MG63 (cell line): ENCODE measurements around the gene LRRFIP1. TPM values are rescaled to one million over a fixed set of nuclear protein-coding genes. Genes with fewer than 3 reads are reported as not detected.
"Not testable (repeated sequence)": the region's sequence is repeated elsewhere in the genome, so short reads cannot be mapped to it uniquely, and the experiment has no call there.

ENCODE experiments used
- DNase-seq: peaks from one replicate; pipeline ENCODE4 v3.0.0-alpha.2; 2020
- H3K27me3 ChIP-seq: fragments of 250-450 bp; sonication (Bioruptor Pico); 2 replicates; pipeline ENCODE4 v1.5.1; 2020; ENCODE audit warnings: mild to moderate bottlenecking, moderate library complexity
- H3K36me3 ChIP-seq: fragments of 250-450 bp; sonication (Bioruptor Pico); 2 replicates; pipeline ENCODE4 v1.5.1; 2020; ENCODE audit warnings: mild to moderate bottlenecking, moderate library complexity
- H3K4me3 ChIP-seq: fragments of 250-450 bp; sonication (Bioruptor Pico); 2 replicates; pipeline ENCODE4 v1.5.1; 2020; ENCODE audit warnings: mild to moderate bottlenecking, moderate library complexity
- H3K9me3 ChIP-seq: fragments of 250-450 bp; sonication (Bioruptor Pico); 2 replicates; pipeline ENCODE4 v1.5.1; 2020; ENCODE audit warnings: mild to moderate bottlenecking, moderate library complexity
- total RNA-seq: library from RNA; depleted of rRNA; stranded (reverse); fragments of >200 nt; shearing (Covaris generic); gene quantifications from 2 replicates; pipeline ENCODE4 v1.2.3, GENCODE V29; 2014; ENCODE audit warnings: low replicate concordance

The LRRFIP1 gene
- total RNA-seq, 1 experiment from 2014 or later = 33.5 TPM

DNA sequence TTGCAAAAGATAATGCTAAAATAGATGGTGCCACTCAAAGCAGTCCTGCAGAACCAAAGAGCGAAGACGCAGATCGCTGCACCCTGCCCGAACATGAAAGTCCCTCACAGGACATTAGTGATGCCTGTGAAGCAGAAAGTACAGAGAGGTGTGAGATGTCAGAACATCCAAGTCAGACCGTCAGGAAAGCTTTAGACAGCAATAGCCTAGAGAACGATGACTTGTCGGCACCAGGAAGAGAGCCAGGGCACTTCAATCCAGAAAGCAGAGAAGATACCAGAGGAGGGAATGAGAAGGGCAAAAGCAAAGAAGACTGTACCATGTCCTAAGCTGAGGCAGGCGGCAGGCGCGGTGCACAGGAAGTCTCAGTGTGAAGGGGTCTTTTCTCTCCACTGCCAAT lies 136.4 kb downstream of the LRRFIP1 start:
- Histone ChIP-seq H3K9me3 (no peaks in the 10 kb centered on the region), H3K27me3 (no peaks in the 10 kb centered on the region), H3K36me3 (peaks cover 40% of the 10 kb centered on the region), H3K4me3 (no peak overlapping the region)
- no peak for DNase-seq

DNA sequence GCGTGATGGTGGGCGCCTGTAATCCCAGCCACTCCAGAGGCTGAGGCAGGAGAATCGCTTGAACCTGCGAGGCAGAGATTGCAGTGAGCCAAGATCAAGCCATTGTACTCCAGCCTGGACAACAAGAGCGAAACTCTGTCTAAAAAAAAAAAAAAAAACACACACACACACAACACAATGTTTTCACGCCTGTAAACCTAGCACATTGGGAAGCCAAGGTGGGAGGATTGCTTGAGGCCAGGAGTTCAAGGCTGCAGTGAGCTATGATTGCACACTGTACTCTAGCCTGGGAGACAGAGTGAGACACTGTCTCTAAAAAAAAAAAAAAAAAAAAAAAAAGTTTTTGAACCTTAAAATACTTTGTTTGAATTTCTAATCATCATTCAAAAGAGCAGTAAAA lies 137.7 kb downstream of the LRRFIP1 start:
- not testable (repeated sequence) for DNase-seq, H3K27me3 ChIP-seq

DNA sequence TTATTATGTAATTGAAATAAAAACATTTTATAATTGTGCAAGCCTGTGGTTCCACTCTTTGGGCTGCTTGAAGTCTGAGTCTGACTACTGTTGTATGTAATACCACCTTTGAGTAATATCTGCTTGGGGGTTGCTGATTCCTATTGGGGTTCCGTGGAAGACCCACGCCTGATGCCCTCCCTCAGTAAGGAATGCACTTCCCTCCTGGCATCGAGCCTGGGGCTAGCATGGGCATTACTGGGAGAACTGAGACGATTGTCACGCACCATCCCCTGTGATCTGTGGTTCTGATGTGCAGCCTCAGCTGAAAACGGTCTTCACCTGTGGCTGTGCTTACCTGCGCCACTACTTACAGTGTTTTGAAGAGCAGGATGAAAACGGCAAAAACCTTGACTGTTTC lies 138.5 kb downstream of the LRRFIP1 start:
- no peak for DNase-seq
- Histone ChIP-seq H3K27me3 (no peaks in the 10 kb centered on the region), H3K9me3 (no peaks in the 10 kb centered on the region), H3K36me3 (peaks cover 31% of the 10 kb centered on the region), H3K4me3 (no peak overlapping the region)

More for the DNA sequence above, 137.7 kb downstream of the LRRFIP1 start:
- H3K36me3 ChIP-seq = peaks cover 36% of the 10 kb centered on the region
- not testable (repeated sequence) for H3K4me3 ChIP-seq, H3K9me3 ChIP-seq

GRCh38 chr2:237766340-237766739 lies 139.0 kb downstream of the LRRFIP1 start:
- Histone ChIP-seq H3K9me3 (no peaks in the 10 kb centered on the region), H3K27me3 (no peaks in the 10 kb centered on the region), H3K4me3 (no peak overlapping the region), H3K36me3 (peaks cover 30% of the 10 kb centered on the region)
- DNase-seq = no peak

DNA sequence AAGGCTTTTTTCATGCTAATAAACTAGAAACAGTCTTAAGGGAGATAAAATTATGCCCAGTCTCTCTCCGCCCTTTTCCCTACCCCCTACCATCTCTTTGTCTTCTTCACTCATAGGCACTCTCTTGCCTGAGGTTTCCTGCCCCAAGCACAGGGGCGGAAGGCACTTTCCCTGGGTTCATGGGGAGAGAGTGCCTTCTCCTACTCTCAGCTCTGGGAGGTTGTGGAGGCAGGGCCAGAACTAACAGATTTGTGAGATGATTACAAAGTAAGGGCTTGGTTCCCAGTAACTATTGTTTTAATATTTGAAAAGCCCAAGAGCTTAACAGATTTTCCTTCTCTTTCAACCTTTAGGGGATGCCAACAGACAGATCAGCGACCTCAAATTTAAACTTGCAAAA lies 145.1 kb downstream of the LRRFIP1 start:
- Histone ChIP-seq H3K36me3 (peaks cover 52% of the 10 kb centered on the region), H3K9me3 (no peaks in the 10 kb centered on the region; the same call in 1 of the 2 replicates), H3K4me3 (no peak overlapping the region), H3K27me3 (no peaks in the 10 kb centered on the region)
- DNase-seq = no peak

DNA sequence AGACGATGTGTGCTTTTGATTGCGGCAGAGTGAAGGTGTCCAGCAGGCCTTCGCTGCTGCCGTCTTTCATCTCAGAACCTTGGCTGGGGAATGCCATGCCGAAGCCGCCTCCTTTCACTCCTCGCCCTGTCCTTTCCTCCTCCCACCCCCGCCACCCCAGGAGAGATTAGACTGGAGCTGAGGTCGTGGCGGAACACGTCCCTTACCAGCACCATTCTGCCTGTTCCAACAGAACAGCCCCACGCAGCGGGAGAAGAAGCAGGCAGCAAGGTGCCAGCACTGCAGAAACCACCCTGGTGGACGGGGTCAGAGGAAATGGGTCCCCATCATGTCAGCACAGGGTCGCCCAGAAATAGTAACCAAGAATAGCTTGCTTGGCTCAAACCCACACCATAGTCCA lies 146.4 kb downstream of the LRRFIP1 start:
- Histone ChIP-seq H3K9me3 (no peaks in the 10 kb centered on the region; the same call in 1 of the 2 replicates), H3K36me3 (peaks cover 61% of the 10 kb centered on the region), H3K4me3 (no peak overlapping the region), H3K27me3 (no peaks in the 10 kb centered on the region)
- DNase-seq = no peak

- Histone ChIP-seq H3K36me3 (peaks cover 64% of the 10 kb centered on the region), H3K27me3 (no peaks in the 10 kb centered on the region), H3K4me3 (no peak overlapping the region), H3K9me3 (no peaks in the 10 kb centered on the region; the same call in 1 of the 2 replicates)
- DNase-seq = peak; percentile 23
These were observed 147.6 kb downstream of the LRRFIP1 start for GRCh38 chr2:237774811-237775553.

- H3K4me3 ChIP-seq = no peak overlapping the region
- peaks cover 60% of the 10 kb centered on the region for H3K36me3 ChIP-seq
- H3K9me3 ChIP-seq = peaks cover 2% of the 10 kb centered on the region; the same call in 1 of the 2 replicates
- H3K27me3 ChIP-seq = no peaks in the 10 kb centered on the region
- no peak for DNase-seq
These were observed 152.1 kb downstream of the LRRFIP1 start for GRCh38 chr2:237779521-237779920.

GRCh38 chr2:237782181-237782580 lies 154.8 kb downstream of the LRRFIP1 start:
- Histone ChIP-seq H3K27me3 (no peaks in the 10 kb centered on the region), H3K9me3 (peaks cover 11% of the 10 kb centered on the region), H3K4me3 (no peak overlapping the region), H3K36me3 (peaks cover 44% of the 10 kb centered on the region)
- DNase-seq = no peak

- Histone ChIP-seq H3K9me3 (peaks cover 14% of the 10 kb centered on the region), H3K36me3 (peaks cover 31% of the 10 kb centered on the region)
- not testable (repeated sequence) for H3K27me3 ChIP-seq, H3K4me3 ChIP-seq, DNase-seq
These were observed 156.3 kb downstream of the LRRFIP1 start for GRCh38 chr2:237783678-237784077.

DNA sequence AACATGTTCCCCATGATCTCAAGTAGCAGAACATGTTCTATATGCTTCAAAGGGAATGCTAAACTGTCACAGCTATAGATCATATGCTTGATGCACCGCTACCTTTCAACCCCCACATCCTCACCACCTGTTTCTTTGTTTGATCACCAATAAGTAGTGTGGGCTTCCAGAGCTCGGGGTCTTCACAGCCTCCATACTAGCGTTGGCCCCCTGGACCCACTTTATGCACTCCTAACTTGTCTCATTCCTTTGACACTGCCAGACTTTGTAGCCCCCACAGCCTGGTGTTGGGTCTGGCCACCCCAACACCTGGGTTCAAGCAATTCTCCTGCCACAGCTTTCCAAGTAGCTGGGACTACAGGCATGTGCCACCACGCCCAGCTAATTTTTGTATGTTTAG lies 159.5 kb downstream of the LRRFIP1 start:
- no peak overlapping the region for H3K4me3 ChIP-seq
- DNase-seq = no peak
- no peaks in the 10 kb centered on the region for H3K27me3 ChIP-seq
- H3K9me3 ChIP-seq = peaks cover 14% of the 10 kb centered on the region
- peaks cover 6% of the 10 kb centered on the region; the same call in 1 of the 2 replicates for H3K36me3 ChIP-seq

DNA sequence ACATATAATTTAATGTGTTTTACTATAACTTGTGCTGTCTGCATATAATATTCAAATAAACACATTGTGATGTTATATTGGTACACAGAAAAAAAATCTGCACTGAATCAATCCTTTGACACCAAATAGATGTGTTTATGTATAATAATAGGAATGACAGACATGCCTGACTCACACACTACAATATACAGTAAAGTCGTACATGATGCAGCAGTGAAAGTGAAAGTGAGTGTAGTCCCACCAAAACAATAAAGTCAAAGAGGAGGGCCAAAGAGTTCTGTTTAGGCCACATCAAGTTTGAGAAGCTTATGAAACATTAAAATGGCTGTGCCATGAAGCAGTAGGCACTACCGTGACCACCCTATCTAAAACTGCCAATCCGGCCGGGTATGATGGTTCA lies 163.0 kb downstream of the LRRFIP1 start:
- H3K9me3 ChIP-seq = peaks cover 12% of the 10 kb centered on the region
- no peak overlapping the region for H3K4me3 ChIP-seq
- no peak for DNase-seq
- peaks cover 5% of the 10 kb centered on the region; the same call in 1 of the 2 replicates for H3K36me3 ChIP-seq
- no peaks in the 10 kb centered on the region for H3K27me3 ChIP-seq

DNA sequence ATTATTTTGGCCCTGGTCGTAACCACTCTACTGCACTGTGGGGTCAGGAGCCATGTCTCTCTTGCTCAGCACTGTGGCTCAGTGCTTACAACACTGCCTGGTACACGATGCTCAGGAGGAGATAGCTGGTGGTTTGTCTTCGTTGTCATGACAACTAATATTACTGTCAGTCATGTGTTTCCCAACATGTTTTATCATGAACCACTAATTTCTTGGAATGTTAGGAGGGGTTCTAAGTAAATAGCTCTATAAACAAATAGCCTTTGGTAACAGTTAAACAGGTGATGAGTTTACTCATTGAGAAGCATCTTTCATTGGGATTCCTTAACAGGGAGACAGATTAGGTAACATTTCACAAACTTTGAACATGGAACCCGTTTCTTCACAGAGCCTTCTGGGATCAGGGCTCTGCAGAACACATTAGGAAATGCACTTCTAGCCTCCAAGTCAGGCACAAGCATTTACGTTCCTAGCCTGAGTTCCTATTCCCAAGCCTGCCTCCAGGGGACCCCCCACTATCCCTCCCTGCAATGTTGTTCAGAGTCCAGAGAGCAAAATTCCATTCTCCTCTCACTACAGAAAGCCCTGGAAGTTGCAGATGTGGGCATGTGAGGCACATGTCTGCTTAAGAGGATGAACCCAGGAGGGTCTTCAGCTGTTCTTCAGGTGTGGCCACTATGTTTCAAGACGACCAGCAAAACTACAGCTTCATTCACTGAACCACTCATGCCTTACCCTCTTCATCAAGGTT lies 164.8 kb downstream of the LRRFIP1 start:
- no peak overlapping the region for H3K4me3 ChIP-seq
- no peaks in the 10 kb centered on the region for H3K27me3 ChIP-seq
- DNase-seq = no peak
- H3K9me3 ChIP-seq = peaks cover 3% of the 10 kb centered on the region
- no peaks in the 10 kb centered on the region; the same call in 1 of the 2 replicates for H3K36me3 ChIP-seq

- Histone ChIP-seq H3K27me3 (no peaks in the 10 kb centered on the region), H3K4me3 (no peak overlapping the region), H3K36me3 (no peaks in the 10 kb centered on the region), H3K9me3 (no peaks in the 10 kb centered on the region)
- no peak for DNase-seq
These were observed 169.9 kb downstream of the LRRFIP1 start for GRCh38 chr2:237797253-237797652.

DNA sequence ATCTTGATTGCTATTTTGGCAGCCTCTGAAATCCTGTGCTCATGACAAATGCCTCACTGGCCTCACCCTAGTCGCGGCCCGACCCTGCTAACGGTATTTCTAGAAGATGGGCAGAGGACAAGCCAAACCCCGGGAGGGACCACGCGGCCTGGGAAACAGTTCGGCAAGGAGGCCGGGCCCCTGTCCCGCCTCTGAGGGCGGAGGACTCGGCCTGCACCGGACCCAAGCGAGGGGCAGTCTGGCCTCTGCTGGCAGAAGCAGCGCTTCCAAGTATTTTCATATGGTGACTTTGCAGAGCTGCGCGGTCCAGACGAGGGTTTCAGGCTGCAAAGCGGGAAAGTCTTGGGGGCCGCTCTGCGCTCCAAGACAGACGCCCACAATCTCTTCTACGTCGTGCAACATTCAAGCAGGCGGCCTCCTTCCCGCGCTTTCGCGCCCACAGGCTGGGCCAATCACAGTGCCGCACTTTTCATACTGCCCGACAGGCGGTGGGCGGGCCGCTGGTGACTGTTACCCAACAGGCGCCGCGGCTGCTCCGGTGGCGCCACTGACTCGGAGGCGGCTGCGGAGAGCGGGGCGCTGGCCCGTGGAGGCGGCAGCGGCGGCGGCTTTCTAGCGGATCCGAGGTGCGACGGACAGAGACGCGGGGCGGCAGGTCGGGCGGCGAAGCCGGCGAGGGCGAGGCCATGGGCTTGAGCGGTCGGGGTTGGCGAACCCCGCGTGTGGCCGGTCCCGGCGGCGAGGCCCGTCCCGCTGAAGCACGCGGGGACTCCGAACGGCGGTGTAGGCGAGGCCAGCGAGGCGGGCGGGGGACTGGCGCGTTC lies 171.1 kb downstream of the LRRFIP1 start, which contains the start of gene RBM44:
Gene RBM44, plus strand, starts transcription at position 544 of the 824 bp plus-strand sequence. CDS start 14,831 bp downstream, outside the sequence.
- Histone ChIP-seq H3K4me3 (no peak within 1 kb of the TSS), H3K36me3 (no peaks in the 10 kb centered on the region), H3K27me3 (no peaks in the 10 kb centered on the region), H3K9me3 (no peaks in the 10 kb centered on the region)
- DNase-seq = no peak

DNA sequence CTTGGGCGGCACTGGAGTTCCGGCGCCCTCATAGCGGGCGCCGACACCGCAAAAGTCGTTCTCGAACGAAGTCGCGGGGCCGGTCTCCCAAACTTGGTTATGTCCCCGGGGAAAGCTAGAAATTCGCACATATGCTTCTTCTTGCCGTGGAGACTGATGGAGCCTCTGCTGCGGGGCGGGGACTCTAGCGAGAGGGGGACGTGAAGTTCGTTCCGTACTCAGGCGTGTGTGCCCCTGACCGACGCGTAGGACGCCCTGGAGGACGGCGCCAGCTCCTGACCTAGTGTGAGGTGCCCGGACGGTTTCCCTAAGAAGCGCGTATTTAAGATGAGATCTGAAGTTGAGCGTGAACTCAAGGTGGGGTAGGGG lies 171.7 kb downstream of the LRRFIP1 start:
- DNase-seq = no peak
- Histone ChIP-seq H3K9me3 (no peaks in the 10 kb centered on the region), H3K27me3 (no peaks in the 10 kb centered on the region), H3K4me3 (no peak overlapping the region), H3K36me3 (no peaks in the 10 kb centered on the region)

DNA sequence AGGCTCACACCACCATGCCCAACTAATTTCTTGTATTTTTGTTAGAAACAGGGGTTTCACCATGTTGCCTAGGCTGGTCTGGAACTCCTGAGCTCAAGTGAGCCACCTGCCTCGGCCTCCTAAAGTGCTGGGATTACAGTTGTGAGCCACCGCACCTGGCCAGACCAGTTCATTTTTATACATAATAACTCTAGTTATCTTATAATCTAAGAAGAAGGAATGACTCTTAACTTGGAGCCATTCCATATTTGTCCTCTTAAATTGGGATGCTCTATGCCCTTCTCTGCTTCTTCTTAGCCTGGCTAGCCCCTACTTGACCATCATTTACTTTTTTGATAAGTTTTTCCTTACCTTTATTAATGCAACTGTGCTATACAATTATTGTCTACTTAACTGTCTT lies 174.1 kb downstream of the LRRFIP1 start:
- no peaks in the 10 kb centered on the region for H3K9me3 ChIP-seq
- no peak overlapping the region for H3K4me3 ChIP-seq
- H3K36me3 ChIP-seq = no peaks in the 10 kb centered on the region
- H3K27me3 ChIP-seq = no peaks in the 10 kb centered on the region
- DNase-seq = no peak
